HG03095 (cell line): ENCODE results near the gene CANT1.
"Not testable (repeated sequence)": the region's sequence is repeated elsewhere in the genome, so short reads cannot be mapped to it uniquely, and the experiment has no call there.

ENCODE experiments used
- ATAC-seq: cut with Tn5 transposase; IDR thresholded peaks from one replicate; pipeline ENCODE4 v1.9.1; 2021; ENCODE audit warnings: moderate library complexity; ENCODE audit not compliant: unreplicated experiment

The CANT1 gene

DNA sequence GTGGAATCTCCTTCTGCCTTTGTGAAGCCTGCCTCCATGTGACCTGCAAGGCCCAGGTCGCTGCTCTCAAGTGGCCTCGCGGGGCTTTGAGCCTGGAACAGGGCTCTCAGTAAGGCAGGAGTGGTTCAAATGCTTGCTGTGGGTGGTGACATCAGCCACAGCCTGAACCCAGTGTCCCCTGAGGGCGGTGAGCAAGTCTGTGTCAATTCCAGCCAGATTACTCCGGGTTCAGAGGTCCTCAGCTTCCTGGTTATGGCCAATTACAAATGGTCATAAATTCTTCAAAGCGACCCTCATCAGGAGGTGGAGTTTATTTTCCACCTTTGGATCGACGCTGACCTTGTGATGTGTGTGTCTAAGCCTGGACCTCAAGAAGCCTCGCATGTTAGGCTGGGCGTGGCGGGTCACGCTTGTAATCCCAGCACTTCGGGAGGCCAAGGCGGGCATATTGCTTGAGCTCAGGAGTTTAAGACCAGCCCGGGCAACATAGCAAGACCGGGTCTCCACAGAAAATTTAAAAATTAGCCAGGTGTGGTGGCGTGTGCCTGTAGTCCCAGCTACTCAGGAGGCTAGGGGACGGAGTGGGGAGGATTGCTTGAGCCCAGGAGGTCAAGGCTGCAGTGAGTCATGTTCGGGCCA is 47.1 kb downstream of the CANT1 start:
- no peak for ATAC-seq

GRCh38 chr17:78961571-78961970 is 48.0 kb downstream of the CANT1 start:
- no peak for ATAC-seq

DNA sequence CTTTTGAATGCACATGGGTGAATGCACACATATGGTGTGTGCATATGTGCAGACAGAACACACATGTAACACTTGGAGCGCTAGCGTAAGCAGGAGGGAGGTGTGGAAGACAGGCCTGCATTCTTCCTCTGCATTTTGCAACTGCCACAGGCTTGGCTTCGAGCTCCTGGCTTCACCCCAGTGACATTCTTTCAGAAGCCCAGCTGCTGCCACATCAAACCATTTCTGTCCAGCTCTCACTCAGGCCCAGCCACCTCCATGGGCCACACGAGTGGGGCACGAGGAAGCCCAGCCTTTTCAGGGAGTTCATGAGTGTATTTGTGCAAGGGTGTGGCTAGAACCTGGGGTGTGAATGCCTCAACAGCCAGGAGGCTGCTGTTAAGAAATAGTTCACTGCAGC is 48.6 kb downstream of the CANT1 start:
- ATAC-seq, result no peak

DNA sequence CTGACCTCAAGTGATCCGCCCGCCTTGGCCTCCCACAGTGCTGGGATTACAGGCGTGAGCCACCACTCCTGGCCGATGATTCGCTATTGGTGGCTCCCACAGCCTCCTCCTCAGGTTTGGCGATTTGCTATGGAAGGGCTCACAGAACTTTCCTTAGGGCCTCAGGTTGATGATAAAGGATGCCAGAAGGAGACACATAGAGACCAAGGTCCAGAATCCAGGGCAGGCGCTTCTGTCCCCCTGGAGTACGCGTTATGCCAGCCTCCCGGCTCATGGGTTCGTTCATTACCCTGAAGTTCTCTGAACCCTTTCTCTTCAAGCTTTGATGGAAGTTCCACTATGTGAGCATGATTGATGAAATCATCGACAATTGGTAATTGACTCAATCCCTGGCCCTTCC is 49.8 kb downstream of the CANT1 start:
- ATAC-seq, result no peak

DNA sequence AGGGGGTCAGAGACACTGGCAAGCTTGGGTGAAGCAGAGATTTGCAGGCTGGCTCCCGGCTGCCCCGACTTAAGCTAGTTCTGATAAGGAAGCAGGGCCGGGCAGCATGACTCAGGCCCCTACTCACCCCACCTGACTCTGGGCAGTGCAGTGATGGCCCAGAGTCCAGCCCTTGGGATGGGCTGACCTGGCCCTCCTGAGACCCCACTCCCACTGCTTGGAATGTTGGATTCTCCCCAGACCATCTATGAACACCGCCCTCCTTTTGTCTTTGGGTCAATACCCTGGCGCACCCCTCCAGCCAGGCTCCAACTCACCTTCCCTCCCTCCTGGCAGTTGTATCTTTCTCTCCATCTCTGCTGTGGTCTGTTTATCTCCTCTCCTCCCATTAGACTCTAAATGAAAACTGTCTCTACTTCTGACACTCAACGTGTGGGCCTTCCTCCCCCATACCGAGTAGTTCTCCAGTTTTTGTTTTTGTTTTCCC is 50.9 kb downstream of the CANT1 start:
- ATAC-seq, result no peak

- no peak for ATAC-seq
Observed at GRCh38 chr17:78957128-78957527, 52.4 kb downstream of the CANT1 start.

GRCh38 chr17:78956254-78956653 is 53.3 kb downstream of the CANT1 start:
- no peak for ATAC-seq

GRCh38 chr17:78954684-78955083 is 54.9 kb downstream of the CANT1 start:
- ATAC-seq, result no peak

- no peak for ATAC-seq
Observed at GRCh38 chr17:78953356-78954350, 55.9 kb downstream of the CANT1 start.

DNA sequence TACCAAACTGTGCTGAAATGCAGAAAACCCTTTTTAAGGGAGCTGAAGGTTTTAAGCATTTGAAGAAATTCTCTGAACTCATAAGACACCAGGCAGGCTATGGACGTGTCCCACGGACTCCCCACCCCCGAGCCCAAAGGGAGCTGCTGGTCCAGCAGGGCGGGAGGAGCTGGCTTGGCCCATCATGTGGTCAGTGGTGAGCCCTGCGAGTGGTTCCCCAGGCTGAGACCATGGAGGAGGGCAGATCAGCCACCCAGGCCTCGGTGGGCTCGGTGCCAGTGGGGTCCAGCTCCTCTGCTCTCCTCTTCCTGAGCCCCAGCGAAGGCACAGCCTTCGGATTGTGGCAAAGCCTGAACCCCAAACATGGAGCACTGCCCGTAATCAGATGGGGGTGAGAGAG is 56.9 kb downstream of the CANT1 start:
- no peak for ATAC-seq

- ATAC-seq, result no peak
Observed at GRCh38 chr17:78951967-78952551, 57.5 kb downstream of the CANT1 start.

DNA sequence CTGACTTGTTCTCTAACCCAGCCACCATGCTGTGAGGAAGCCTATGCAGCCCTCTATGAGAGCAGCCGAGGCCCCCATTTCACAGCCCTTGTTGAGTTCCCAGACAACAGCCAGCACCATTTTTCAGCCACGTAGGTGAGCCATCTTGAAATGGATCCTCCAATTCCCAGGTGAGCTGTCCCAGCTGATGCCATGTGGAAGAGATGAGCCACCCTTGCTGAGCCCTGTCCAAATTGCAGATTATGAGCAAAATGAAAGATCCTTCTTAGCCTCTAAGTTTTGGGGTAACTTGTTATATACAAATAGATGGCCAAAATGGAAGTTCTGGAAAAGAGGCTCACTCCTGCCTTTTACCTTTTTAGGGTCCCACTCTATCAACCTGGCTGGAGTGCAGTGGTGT is 58.7 kb downstream of the CANT1 start:
- no peak for ATAC-seq

DNA sequence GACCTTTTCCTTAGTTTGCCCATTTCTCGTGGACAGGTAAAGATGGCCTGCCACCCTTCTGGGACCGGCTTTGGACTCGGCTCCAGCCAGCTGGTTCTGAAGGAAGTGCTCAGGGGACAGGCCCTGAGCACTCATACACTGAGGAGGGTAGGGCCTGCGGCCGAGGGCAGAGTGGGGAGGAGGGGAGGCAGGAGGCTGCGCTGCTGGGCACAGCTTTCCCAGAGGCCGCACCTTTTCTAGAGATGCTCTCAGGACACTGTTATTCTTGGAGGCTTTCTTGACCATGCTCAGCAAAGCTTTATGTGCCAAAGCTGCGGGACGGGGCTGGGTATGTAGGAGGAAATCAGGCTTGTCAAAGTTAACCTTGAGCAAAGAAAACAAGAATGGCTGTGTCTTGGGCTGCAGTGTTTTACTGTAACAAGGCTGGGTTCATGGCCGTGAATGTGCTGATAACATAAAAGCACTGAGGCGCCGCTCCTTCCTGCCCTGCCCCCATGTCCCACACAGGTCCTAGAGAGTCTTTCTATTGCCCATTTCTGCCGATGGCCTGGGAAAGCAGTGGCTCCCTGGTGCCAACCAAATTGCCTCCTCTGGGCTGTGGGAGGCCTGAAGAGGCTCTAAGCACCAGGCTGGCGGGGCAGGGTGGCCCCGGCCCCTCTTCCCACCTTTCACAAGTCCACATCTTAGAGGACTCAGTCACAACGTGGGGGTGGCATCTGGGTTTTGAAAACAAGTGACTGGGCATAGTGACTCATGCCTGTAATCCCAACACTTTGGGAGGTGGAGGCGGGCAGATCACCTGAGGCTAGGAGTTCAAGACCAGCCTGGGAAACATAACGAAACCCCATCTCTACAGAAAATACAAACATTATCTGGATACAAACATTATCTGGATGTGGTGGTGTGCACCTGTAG is 62.1 kb downstream of the CANT1 start:
- no peak for ATAC-seq

DNA sequence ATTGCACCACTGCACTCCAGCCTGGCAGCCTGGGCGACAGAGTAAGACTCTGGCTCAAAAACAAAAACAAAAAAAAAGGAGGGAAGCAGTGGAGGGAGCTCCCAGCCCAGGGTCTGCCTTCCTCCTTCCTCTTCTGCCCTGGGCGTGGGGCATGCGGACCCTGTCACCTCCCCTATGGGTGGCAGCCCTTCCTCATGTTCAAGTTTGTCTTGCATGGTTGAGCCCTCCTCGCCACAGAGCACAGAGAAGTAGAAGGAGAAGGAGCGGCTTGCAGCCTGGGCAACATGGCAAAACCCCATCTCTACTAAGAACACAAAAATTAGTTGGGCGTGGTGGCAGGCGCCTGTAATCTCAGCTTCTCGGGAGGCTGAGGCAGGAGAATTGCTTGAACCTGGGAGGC is 62.9 kb downstream of the CANT1 start:
- ATAC-seq, result no peak

GRCh38 chr17:78946131-78946530 is 63.4 kb downstream of the CANT1 start:
- ATAC-seq, result no peak

DNA sequence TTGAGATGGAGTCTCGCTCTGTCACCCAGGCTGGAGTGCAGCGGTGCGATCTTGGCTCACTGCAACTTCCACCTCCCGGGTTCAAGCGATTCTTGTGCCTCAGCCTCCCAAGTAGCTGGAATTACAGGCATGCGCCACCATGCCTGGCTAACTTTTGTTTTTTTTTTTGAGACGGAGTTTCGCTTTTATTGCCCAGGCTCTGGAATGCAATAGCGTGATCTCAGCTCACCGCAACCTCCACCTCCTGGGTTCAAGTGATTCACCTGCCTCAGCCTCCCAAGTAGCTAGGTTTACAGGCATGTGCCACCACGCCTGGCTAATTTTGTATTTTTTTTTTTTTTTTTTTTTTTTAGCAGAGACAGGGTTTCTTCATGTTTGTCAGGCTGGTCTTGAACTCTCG is 64.1 kb downstream of the CANT1 start:
- not testable (repeated sequence) for ATAC-seq

- no peak for ATAC-seq
Observed at GRCh38 chr17:78944956-78945355, 64.6 kb downstream of the CANT1 start.

- ATAC-seq, result no peak
Observed at GRCh38 chr17:78944026-78944425, 65.5 kb downstream of the CANT1 start.
